ENCODE data around the gene UQCR10. TPM values are rescaled to one million over a fixed set of nuclear protein-coding genes. Genes with fewer than 3 reads are reported as not detected.

Gene UQCR10
- total RNA-seq, 4 donors from 2014 or later: 22.4 to 139 (median 47.3) TPM

DNA sequence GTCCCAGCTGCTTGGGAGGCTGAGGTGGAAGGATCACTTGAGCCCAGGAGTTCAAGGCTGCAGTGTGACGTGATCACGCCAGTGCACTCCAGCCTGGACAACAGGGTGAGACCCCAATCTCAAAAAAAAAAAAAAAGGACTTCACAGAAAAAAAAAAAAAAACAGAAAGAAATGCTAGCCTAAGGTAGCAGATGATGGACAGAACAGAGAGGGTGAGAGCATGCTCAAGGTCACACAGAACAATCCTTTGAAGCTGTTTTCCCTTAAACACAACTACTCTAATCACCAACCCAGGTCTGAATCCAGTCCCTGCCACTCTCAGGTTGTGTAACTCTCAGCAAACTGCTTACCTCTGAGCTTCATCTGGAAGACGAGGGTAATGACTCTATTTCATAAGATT is 10.1 kb upstream of the UQCR10 start:
- Histone ChIP-seq H3K27ac (no peak overlapping the region), H3K9me3 (no peaks in the 10 kb centered on the region), H3K36me3 (no peaks in the 10 kb centered on the region), H3K4me1 (no peaks in the 10 kb centered on the region), H3K27me3 (no peaks in the 10 kb centered on the region), H3K4me3 (no peak overlapping the region)
- intact Hi-C loops (cut with DNase I; ENCODE audit: low total_unique reads) (no loop called here), in situ Hi-C loops (cut with MboI; ENCODE audit: low pct_ligation_motif_present in 1 of 4, low pct_unique_long_range_greater_than_20kb in 1 of 4, low sequenced_read_pairs in 3 of 4) (no loop called here)
- no peak for DNase-seq
- 83 to 86% methylated on average over 1 to 3 of the region's 3 CpGs for WGBS, 2 donors (ENCODE audit: low coverage in 1 of 2)
- no peak for TF ChIP-seq EP300 (IDR thresholded peaks at IDR 0.05; ENCODE audit: low read depth)
- TF ChIP-seq CTCF (IDR thresholded peaks at IDR 0.05): no peak
- TF ChIP-seq POLR2AphosphoS5 (IDR thresholded peaks at IDR 0.05): no peak
- TF ChIP-seq POLR2A (IDR thresholded peaks at IDR 0.05): no peak

DNA sequence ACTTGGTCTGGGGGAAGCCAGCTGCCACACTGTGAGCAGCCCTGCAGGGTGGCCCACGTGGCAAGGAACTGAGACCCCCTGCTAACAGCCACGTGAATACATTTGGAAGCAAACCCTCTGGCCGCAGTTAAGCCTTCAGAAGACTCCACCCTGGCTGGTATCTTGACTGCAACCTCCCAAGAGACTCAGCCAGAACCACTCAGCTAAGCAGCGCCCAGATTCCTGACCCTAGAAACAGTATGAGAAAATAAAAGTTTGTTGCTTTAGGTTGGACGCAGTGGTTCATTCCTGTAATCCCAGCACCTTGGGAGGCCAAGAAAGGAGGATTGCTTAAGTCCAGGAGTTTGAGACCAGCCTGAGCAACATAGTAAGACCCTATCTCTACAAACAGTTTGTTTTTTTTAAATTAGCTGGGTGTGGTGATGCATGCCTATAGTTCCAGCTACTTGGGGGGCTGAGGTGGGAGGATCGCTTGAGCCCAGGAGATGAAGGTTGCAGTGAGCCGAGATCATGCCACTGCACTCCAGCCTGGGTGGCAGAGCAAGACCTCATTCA is 9.0 kb upstream of the UQCR10 start:
- DNase-seq: no peak
- Histone ChIP-seq H3K4me3 (no peak overlapping the region), H3K4me1 (no peaks in the 10 kb centered on the region), H3K27me3 (no peaks in the 10 kb centered on the region), H3K27ac (no peak overlapping the region), H3K36me3 (no peaks in the 10 kb centered on the region), H3K9me3 (no peaks in the 10 kb centered on the region)
- WGBS, 2 donors (ENCODE audit: low coverage in 1 of 2): 53 to 89% methylated on average over 2 to 7 of the region's 7 CpGs
- no peak for TF ChIP-seq POLR2AphosphoS5 (IDR thresholded peaks at IDR 0.05)
- no peak for TF ChIP-seq EP300 (IDR thresholded peaks at IDR 0.05; ENCODE audit: low read depth)
- TF ChIP-seq CTCF (IDR thresholded peaks at IDR 0.05): no peak
- TF ChIP-seq POLR2A (IDR thresholded peaks at IDR 0.05): no peak
- intact Hi-C loops (cut with DNase I; ENCODE audit: low total_unique reads): no loop called here
- in situ Hi-C loops (cut with MboI; ENCODE audit: low pct_ligation_motif_present in 1 of 4, low pct_unique_long_range_greater_than_20kb in 1 of 4, low sequenced_read_pairs in 3 of 4): no loop called here

DNA sequence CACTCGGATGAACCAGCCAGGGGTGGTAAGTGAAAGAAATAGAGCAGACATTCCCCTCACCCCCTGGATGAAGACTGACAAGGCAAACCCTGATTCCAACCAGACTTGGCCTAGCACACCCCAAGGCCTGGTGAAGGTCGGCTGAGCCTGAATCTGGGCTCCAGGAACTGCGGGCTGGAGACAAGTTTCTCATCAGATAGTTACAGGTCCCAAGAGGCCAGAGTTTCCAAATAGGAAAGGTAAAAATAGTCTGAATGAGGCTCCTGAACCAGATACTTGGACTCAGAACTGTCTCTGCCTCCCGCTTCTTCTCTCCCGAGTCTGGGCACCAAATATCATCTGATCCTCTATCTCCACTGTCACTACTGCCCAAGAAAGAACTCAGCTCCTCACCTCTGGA is 8.2 kb upstream of the UQCR10 start:
- no peaks in the 10 kb centered on the region for H3K27me3 ChIP-seq
- H3K36me3 ChIP-seq: no peaks in the 10 kb centered on the region
- DNase-seq: no peak
- no peak for TF ChIP-seq CTCF (IDR thresholded peaks at IDR 0.05)
- TF ChIP-seq POLR2AphosphoS5 (IDR thresholded peaks at IDR 0.05): no peak
- TF ChIP-seq POLR2A (IDR thresholded peaks at IDR 0.05): no peak
- TF ChIP-seq EP300 (IDR thresholded peaks at IDR 0.05; ENCODE audit: low read depth): no peak
- WGBS, 2 donors (ENCODE audit: low coverage in 1 of 2): 86% methylated on average over 5 of the region's 5 CpGs; no CpG with 5 or more reads in 1 of the 2 donors
- in situ Hi-C loops (cut with MboI; ENCODE audit: low pct_ligation_motif_present in 1 of 4, low pct_unique_long_range_greater_than_20kb in 1 of 4, low sequenced_read_pairs in 3 of 4) (no loop called here), intact Hi-C loops (cut with DNase I; ENCODE audit: low total_unique reads) (no loop called here)
- H3K4me3 ChIP-seq: no peak overlapping the region
- no peaks in the 10 kb centered on the region for H3K9me3 ChIP-seq
- H3K27ac ChIP-seq: no peak overlapping the region
- no peaks in the 10 kb centered on the region for H3K4me1 ChIP-seq

GRCh38 chr22:29762263-29762662 is 4.9 kb upstream of the UQCR10 start:
- TF ChIP-seq CTCF (IDR thresholded peaks at IDR 0.05) (no peak), EP300 (IDR thresholded peaks at IDR 0.05; ENCODE audit: low read depth) (no peak), POLR2AphosphoS5 (IDR thresholded peaks at IDR 0.05) (no peak), POLR2A (IDR thresholded peaks at IDR 0.05) (no peak)
- DNase-seq: no peak
- in situ Hi-C loops (cut with MboI; ENCODE audit: low pct_ligation_motif_present in 1 of 4, low pct_unique_long_range_greater_than_20kb in 1 of 4, low sequenced_read_pairs in 3 of 4): no loop called here
- WGBS, 2 donors (ENCODE audit: low coverage in 1 of 2): 79 to 91% methylated on average over 15 of the region's 15 CpGs
- Histone ChIP-seq H3K4me1 (peaks cover 8 to 11% (median 9%) of the 10 kb centered on the region in 4 donors), H3K36me3 (no peaks in the 10 kb centered on the region), H3K9me3 (no peaks in the 10 kb centered on the region), H3K27me3 (no peaks in the 10 kb centered on the region), H3K4me3 (no peak overlapping the region), H3K27ac (no peak overlapping the region)
- intact Hi-C loops (cut with DNase I; ENCODE audit: low total_unique reads): no loop called here

Data from transverse colon (tissue), 4 donors.